Measurements from ENCODE around the gene U2SURP. TPM values are rescaled to one million over a fixed set of nuclear protein-coding genes. Genes with fewer than 3 reads are reported as not detected.

The U2SURP gene
- total RNA-seq, 1 experiment from 2014 or later, result 132 TPM

- TF ChIP-seq, protein P1, sequence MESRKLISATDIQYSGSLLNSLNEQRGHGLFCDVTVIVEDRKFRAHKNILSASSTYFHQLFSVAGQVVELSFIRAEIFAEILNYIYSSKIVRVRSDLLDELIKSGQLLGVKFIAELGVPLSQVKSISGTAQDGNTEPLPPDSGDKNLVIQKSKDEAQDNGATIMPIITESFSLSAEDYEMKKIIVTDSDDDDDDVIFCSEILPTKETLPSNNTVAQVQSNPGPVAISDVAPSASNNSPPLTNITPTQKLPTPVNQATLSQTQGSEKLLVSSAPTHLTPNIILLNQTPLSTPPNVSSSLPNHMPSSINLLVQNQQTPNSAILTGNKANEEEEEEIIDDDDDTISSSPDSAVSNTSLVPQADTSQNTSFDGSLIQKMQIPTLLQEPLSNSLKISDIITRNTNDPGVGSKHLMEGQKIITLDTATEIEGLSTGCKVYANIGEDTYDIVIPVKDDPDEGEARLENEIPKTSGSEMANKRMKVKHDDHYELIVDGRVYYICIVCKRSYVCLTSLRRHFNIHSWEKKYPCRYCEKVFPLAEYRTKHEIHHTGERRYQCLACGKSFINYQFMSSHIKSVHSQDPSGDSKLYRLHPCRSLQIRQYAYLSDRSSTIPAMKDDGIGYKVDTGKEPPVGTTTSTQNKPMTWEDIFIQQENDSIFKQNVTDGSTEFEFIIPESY (IDR thresholded peaks at IDR 0.05; ENCODE audit: extremely low read depth, insufficient replicate concordance, low read length), result no peak
- TF ChIP-seq CTCF (IDR thresholded peaks at IDR 0.05 in 2 of 3, conservative IDR thresholded peaks at IDR 0.05 in 1 of 3; ENCODE audit: borderline replicate concordance in 1 of 3, insufficient read depth in 1 of 3, low read depth in 2 of 3, low read length in 2 of 3) (no peak), FOSL1 (IDR thresholded peaks at IDR 0.05; ENCODE audit: low read depth) (no peak), CBX3 (IDR thresholded peaks at IDR 0.05; ENCODE audit: low read depth) (no peak)
- TF ChIP-seq, protein P2, sequence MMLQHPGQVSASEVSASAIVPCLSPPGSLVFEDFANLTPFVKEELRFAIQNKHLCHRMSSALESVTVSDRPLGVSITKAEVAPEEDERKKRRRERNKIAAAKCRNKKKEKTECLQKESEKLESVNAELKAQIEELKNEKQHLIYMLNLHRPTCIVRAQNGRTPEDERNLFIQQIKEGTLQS (IDR thresholded peaks at IDR 0.05), result no peak
These were observed 94.4 kb downstream of the U2SURP start (continued) for GRCh38 chr3:143095813-143096212.

- H3K36me3 ChIP-seq (ENCODE audit: control insufficient read depth in 1 of 2, insufficient read depth in 2 of 2, low read length in 2 of 2), result no peaks in the 10 kb centered on the region
- ChIA-PET POLR2A (no interaction called here), CTCF (no interaction called here), RAD21 (ENCODE audit: low non-redundant PET in 1 of 2, low total read pairs in 2 of 2, uncharacterized antibody in 2 of 2, unreplicated experiment in 2 of 2) (no interaction called here)
- no peaks in the 10 kb centered on the region for H3K9me2 ChIP-seq (ENCODE audit: insufficient read depth)
- no peak overlapping the region for H2AFZ ChIP-seq (ENCODE audit: low read depth, low read length, poor library complexity, severe bottlenecking)
- H3K4me1 ChIP-seq (ENCODE audit: control insufficient read depth in 1 of 2, insufficient read depth in 2 of 2, low read length in 2 of 2), result no peaks in the 10 kb centered on the region
- H3K9me3 ChIP-seq (ENCODE audit: control insufficient read depth in 1 of 2, insufficient read depth in 1 of 2, low read depth in 1 of 2, low read length in 2 of 2), result no peaks in the 10 kb centered on the region; a peak in 1 of 4 replicates
- H3K4me3 ChIP-seq (replicated peaks in 1 of 2; ENCODE audit: low read depth in 1 of 2, low read length in 2 of 2), result no peak overlapping the region
- H3K4me2 ChIP-seq (ENCODE audit: low read length), result no peak overlapping the region
- intact Hi-C loops (cut with micrococcal nuclease), result no loop called here
- DNase-seq (ENCODE audit: low read depth, low spot score) (no peak), ATAC-seq (no peak)
- H4K20me1 ChIP-seq (ENCODE audit: insufficient read depth), result no peaks in the 10 kb centered on the region
- no peak for TF ChIP-seq JUND (IDR thresholded peaks at IDR 0.05)
- TF ChIP-seq CTCF (IDR thresholded peaks at IDR 0.05 in 2 of 3, conservative IDR thresholded peaks at IDR 0.05 in 1 of 3; ENCODE audit: borderline replicate concordance in 1 of 3, insufficient read depth in 1 of 3, low read depth in 2 of 3, low read length in 2 of 3), result no peak
- TF ChIP-seq RAD21 (IDR thresholded peaks at IDR 0.05; ENCODE audit: low read depth), result no peak
- TF ChIP-seq TCF7L2 (IDR thresholded peaks at IDR 0.05; ENCODE audit: borderline replicate concordance, extremely low read depth, insufficient read depth, insufficient read length), result no peak
- TF ChIP-seq EGR1 (IDR thresholded peaks at IDR 0.05; ENCODE audit: low read depth), result no peak
- no peak for TF ChIP-seq ZFX (IDR thresholded peaks at IDR 0.05)
- TF ChIP-seq SP1 (IDR thresholded peaks at IDR 0.05; ENCODE audit: low read depth), result no peak
- no peaks in the 10 kb centered on the region for H3K79me2 ChIP-seq (ENCODE audit: insufficient read depth, low read length)
- no peak overlapping the region for H3K9ac ChIP-seq (ENCODE audit: low read length)
- H3K27ac ChIP-seq (ENCODE audit: low read depth, low read length), result no peak overlapping the region
- no peaks in the 10 kb centered on the region for H3K27me3 ChIP-seq (ENCODE audit: insufficient read depth, low read length)
- BruUV-seq (replicated peaks), result no TSS peak
These were observed 96.8 kb downstream of the U2SURP start for GRCh38 chr3:143098032-143098764.

Data from HCT116 (cell line).